ENCODE data around the gene EIF3CL.
"Not testable (repeated sequence)": the region's sequence is repeated elsewhere in the genome, so short reads cannot be mapped to it uniquely, and the experiment has no call there.

Gene EIF3CL

GRCh38 chr16:28403220-28404072 lies at the start of gene EIF3CL:
Gene EIF3CL, minus strand, starts transcription at chr16:28403841. Its CDS starts 223 bp downstream, at chr16:28403618.
- DNase-seq (ENCODE audit: low read depth, low spot score), result not testable (repeated sequence)

GRCh38 chr16:28447081-28447480 lies 43.4 kb upstream of the EIF3CL start:
- DNase-seq (ENCODE audit: low read depth, low spot score), result not testable (repeated sequence)

GRCh38 chr16:28446388-28446787 lies 42.7 kb upstream of the EIF3CL start:
- not testable (repeated sequence) for DNase-seq (ENCODE audit: low read depth, low spot score)

GRCh38 chr16:28443943-28444342 lies 40.3 kb upstream of the EIF3CL start:
- not testable (repeated sequence) for DNase-seq (ENCODE audit: low read depth, low spot score)

- DNase-seq (ENCODE audit: low read depth, low spot score), result not testable (repeated sequence)
Observed at GRCh38 chr16:28438899-28439298, 35.3 kb upstream of the EIF3CL start.

GRCh38 chr16:28435340-28435739 lies 31.7 kb upstream of the EIF3CL start:
- not testable (repeated sequence) for DNase-seq (ENCODE audit: low read depth, low spot score)

GRCh38 chr16:28426060-28426680 lies 22.5 kb upstream of the EIF3CL start:
- DNase-seq (ENCODE audit: low read depth, low spot score), result not testable (repeated sequence)

GRCh38 chr16:28421071-28421750 lies 17.6 kb upstream of the EIF3CL start:
- not testable (repeated sequence) for DNase-seq (ENCODE audit: low read depth, low spot score)

GRCh38 chr16:28417033-28417432 lies 13.4 kb upstream of the EIF3CL start:
- not testable (repeated sequence) for DNase-seq (ENCODE audit: low read depth, low spot score)

- not testable (repeated sequence) for DNase-seq (ENCODE audit: low read depth, low spot score)
Observed at GRCh38 chr16:28414530-28414929, 10.9 kb upstream of the EIF3CL start.

GRCh38 chr16:28413585-28413984 lies 9.9 kb upstream of the EIF3CL start:
- DNase-seq (ENCODE audit: low read depth, low spot score), result not testable (repeated sequence)

GRCh38 chr16:28392054-28392453 lies 11.6 kb downstream of the EIF3CL start:
- not testable (repeated sequence) for DNase-seq (ENCODE audit: low read depth, low spot score)

GRCh38 chr16:28382177-28382867 lies 21.3 kb downstream of the EIF3CL start:
- not testable (repeated sequence) for DNase-seq (ENCODE audit: low read depth, low spot score)

- not testable (repeated sequence) for DNase-seq (ENCODE audit: low read depth, low spot score)
Observed at GRCh38 chr16:28377822-28378221, 25.8 kb downstream of the EIF3CL start.

- not testable (repeated sequence) for DNase-seq (ENCODE audit: low read depth, low spot score)
Observed at GRCh38 chr16:28377108-28377625, 26.5 kb downstream of the EIF3CL start.

- DNase-seq (ENCODE audit: low read depth, low spot score), result not testable (repeated sequence)
Observed at GRCh38 chr16:28375115-28375514, 28.5 kb downstream of the EIF3CL start.

- not testable (repeated sequence) for DNase-seq (ENCODE audit: low read depth, low spot score)
Observed at GRCh38 chr16:28374281-28374680, 29.4 kb downstream of the EIF3CL start.

GRCh38 chr16:28367926-28368325 lies 35.7 kb downstream of the EIF3CL start:
- DNase-seq (ENCODE audit: low read depth, low spot score), result not testable (repeated sequence)

GRCh38 chr16:28364268-28365173 lies 39.1 kb downstream of the EIF3CL start:
- DNase-seq (ENCODE audit: low read depth, low spot score), result not testable (repeated sequence)

GRCh38 chr16:28363408-28363807 lies 40.2 kb downstream of the EIF3CL start, which contains the start of gene NPIPB6:
Gene NPIPB6, minus strand, starts transcription at chr16:28363508. Its CDS starts 686 bp downstream, at chr16:28362822.
- DNase-seq (ENCODE audit: low read depth, low spot score), result not testable (repeated sequence)

Data from astrocyte of the hippocampus (primary cell).